ENCODE results near the gene MAPK4.
"Not testable (repeated sequence)": the region's sequence is repeated elsewhere in the genome, so short reads cannot be mapped to it uniquely, and the experiment has no call there.

MAPK4 gene

GRCh38 chr18:50694147-50694546 is 134.3 kb downstream of the MAPK4 start:
- DNase-seq, result no peak

GRCh38 chr18:50695431-50696176 is 135.7 kb downstream of the MAPK4 start:
- no peak for DNase-seq

GRCh38 chr18:50696436-50696835 is 136.5 kb downstream of the MAPK4 start:
- no peak for DNase-seq

GRCh38 chr18:50696929-50697328 is 137.0 kb downstream of the MAPK4 start:
- no peak for DNase-seq

GRCh38 chr18:50697509-50697908 is 137.6 kb downstream of the MAPK4 start:
- no peak for DNase-seq

GRCh38 chr18:50700245-50701165 is 140.6 kb downstream of the MAPK4 start:
- no peak for DNase-seq

- DNase-seq, result no peak
These were observed 144.6 kb downstream of the MAPK4 start for GRCh38 chr18:50704357-50704940.

- no peak for DNase-seq
These were observed 146.3 kb downstream of the MAPK4 start for GRCh38 chr18:50706199-50706598.

- no peak for DNase-seq
These were observed 146.8 kb downstream of the MAPK4 start for GRCh38 chr18:50706651-50707050.

- not testable (repeated sequence) for DNase-seq
These were observed 147.4 kb downstream of the MAPK4 start for GRCh38 chr18:50707297-50707696.

GRCh38 chr18:50707855-50708469 is 148.1 kb downstream of the MAPK4 start:
- DNase-seq, result no peak

GRCh38 chr18:50709193-50709592 is 149.3 kb downstream of the MAPK4 start:
- no peak for DNase-seq

GRCh38 chr18:50711386-50711785 is 151.5 kb downstream of the MAPK4 start:
- DNase-seq, result no peak

- no peak for DNase-seq
These were observed 156.0 kb downstream of the MAPK4 start for GRCh38 chr18:50715919-50716318.

GRCh38 chr18:50716902-50717301 is 157.0 kb downstream of the MAPK4 start:
- no peak for DNase-seq

GRCh38 chr18:50717563-50717962 is 157.7 kb downstream of the MAPK4 start:
- DNase-seq, result no peak

GRCh38 chr18:50719471-50720324 is 159.8 kb downstream of the MAPK4 start:
- no peak for DNase-seq

GRCh38 chr18:50720325-50720674 is 160.4 kb downstream of the MAPK4 start:
- no peak for DNase-seq

- no peak for DNase-seq
These were observed 161.1 kb downstream of the MAPK4 start for GRCh38 chr18:50721006-50721405.

- DNase-seq, result no peak
These were observed 161.7 kb downstream of the MAPK4 start for GRCh38 chr18:50721451-50722120.

- DNase-seq, result no peak
These were observed 162.4 kb downstream of the MAPK4 start for GRCh38 chr18:50722311-50722710.

GRCh38 chr18:50724751-50725151 is 164.9 kb downstream of the MAPK4 start:
- DNase-seq, result no peak
